Thoracic aorta (tissue), 2 donors: ENCODE results near the gene PSAPL1. TPM values are rescaled to one million over a fixed set of nuclear protein-coding genes. Genes with fewer than 3 reads are reported as not detected.

Experiments
- ATAC-seq: fragments of 150-250 bp; one replicate; pipeline ENCODE4 v1.8.0; 2017; ENCODE audit warnings: low read depth; ENCODE audit not compliant: insufficient number of reproducible peaks, low FRiP score
- DNase-seq: peaks from one replicate; pipeline ENCODE4 v3.0.0-alpha.2; 2020; ENCODE audit warnings: low spot score
- H3K27ac ChIP-seq, 2 donors: fragments of 200-600 bp; sonication (generic); 1 replicate in 1 of 2; 2 replicates in 1 of 2; pipeline ENCODE4 v1.5.1; 2016; ENCODE audit warnings: mild to moderate bottlenecking in 2 of 2, moderate library complexity in 2 of 2
- H3K27me3 ChIP-seq: fragments of 200-600 bp; sonication (generic); replicated peaks from 2 replicates; pipeline ENCODE4 v1.6.0; 2016; ENCODE audit warnings: mild to moderate bottlenecking; ENCODE audit not compliant: insufficient read depth
- H3K36me3 ChIP-seq: fragments of 200-600 bp; sonication (generic); one replicate; pipeline ENCODE4 v1.5.1; 2016
- H3K4me1 ChIP-seq, 2 donors: fragments of 200-600 bp; sonication (generic); 1 replicate in 1 of 2; 2 replicates in 1 of 2; pipeline versions ENCODE4 v1.5.1 to v1.6.0; 2016; ENCODE audit warnings: low read depth in 2 of 2, mild to moderate bottlenecking in 1 of 2; ENCODE audit not compliant: control insufficient read depth in 1 of 2
- H3K4me3 ChIP-seq: fragments of 200-600 bp; sonication (generic); 2 replicates; pipeline ENCODE4 v1.5.1; 2016; ENCODE audit warnings: mild to moderate bottlenecking
- H3K9me3 ChIP-seq: fragments of 200-600 bp; sonication (generic); 2 replicates; pipeline ENCODE4 v1.5.1; 2016
- total RNA-seq, 2 donors: library from RNA; depleted of rRNA; stranded (reverse); fragments of >200 nt; gene quantifications; one replicate each; pipeline versions ENCODE4 v1.1.0 to v1.2.3, GENCODE V29; 2016
- TF ChIP-seq, protein P1 (sequence below): fragments of 200-600 bp; sonication (generic); IDR thresholded peaks from one replicate; pipeline ENCODE4 v1.5.1; 2019; ENCODE audit warnings: antibody characterized with exemption

PSAPL1 gene
- total RNA-seq, 2 donors from 2014 or later = 0.14 TPM; not detected in 1

GRCh38 chr4:7448036-7448435 lies 13.3 kb upstream of the PSAPL1 start:
- no peak for ATAC-seq
- no peak overlapping the region for H3K27ac ChIP-seq
- H3K27me3 ChIP-seq = no peaks in the 10 kb centered on the region
- H3K4me1 ChIP-seq = no peaks in the 10 kb centered on the region
- TF ChIP-seq, protein P1, sequence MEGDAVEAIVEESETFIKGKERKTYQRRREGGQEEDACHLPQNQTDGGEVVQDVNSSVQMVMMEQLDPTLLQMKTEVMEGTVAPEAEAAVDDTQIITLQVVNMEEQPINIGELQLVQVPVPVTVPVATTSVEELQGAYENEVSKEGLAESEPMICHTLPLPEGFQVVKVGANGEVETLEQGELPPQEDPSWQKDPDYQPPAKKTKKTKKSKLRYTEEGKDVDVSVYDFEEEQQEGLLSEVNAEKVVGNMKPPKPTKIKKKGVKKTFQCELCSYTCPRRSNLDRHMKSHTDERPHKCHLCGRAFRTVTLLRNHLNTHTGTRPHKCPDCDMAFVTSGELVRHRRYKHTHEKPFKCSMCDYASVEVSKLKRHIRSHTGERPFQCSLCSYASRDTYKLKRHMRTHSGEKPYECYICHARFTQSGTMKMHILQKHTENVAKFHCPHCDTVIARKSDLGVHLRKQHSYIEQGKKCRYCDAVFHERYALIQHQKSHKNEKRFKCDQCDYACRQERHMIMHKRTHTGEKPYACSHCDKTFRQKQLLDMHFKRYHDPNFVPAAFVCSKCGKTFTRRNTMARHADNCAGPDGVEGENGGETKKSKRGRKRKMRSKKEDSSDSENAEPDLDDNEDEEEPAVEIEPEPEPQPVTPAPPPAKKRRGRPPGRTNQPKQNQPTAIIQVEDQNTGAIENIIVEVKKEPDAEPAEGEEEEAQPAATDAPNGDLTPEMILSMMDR = no peak
- no peak overlapping the region for H3K4me3 ChIP-seq
- no peaks in the 10 kb centered on the region for H3K36me3 ChIP-seq
- DNase-seq = no peak
- H3K9me3 ChIP-seq = no peaks in the 10 kb centered on the region

DNA sequence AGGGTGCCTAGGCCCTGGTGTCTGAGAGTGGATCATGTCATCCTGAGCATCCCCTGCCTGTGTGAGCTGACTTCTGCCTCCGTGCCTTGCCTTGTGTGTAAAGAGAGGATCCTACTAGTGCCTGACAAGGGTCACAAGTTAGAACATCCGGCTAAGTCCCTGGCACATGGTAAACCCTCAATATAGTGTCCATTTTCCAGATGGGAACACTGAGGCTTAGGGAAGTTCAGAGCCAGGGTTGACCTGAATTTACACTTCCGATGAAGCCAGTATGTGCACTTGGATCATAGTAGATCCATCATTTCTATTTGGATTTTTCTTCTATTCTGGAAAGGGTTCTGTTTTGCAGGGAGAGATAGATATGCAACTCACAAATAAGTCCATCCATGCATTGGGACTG lies 12.5 kb upstream of the PSAPL1 start:
- Histone ChIP-seq H3K36me3 (no peaks in the 10 kb centered on the region), H3K9me3 (no peaks in the 10 kb centered on the region), H3K4me3 (no peak overlapping the region), H3K27me3 (no peaks in the 10 kb centered on the region), H3K4me1 (no peaks in the 10 kb centered on the region), H3K27ac (no peak overlapping the region)
- ATAC-seq (no peak), DNase-seq (no peak)
- TF ChIP-seq, protein P1 = no peak

DNA sequence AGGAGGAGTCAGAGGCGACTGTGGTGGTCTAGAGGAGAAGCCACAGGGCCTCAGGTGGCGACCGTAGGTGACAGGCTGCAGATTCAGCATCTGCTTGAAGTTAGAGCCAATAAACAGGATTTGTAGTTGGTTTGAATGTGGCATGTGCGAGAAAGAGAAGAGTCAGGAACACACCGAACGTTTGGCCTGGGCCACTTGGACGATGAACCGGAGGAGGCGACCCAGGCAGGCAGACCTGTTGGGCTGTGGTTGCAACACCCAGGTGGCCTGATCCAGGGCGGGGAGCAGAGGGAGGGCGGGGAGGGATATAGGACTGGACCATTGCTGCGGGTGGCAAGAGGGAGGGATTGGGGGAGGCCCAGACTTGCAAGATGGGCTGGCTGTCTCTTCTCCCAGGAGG lies 10.0 kb upstream of the PSAPL1 start:
- Histone ChIP-seq H3K27me3 (no peaks in the 10 kb centered on the region), H3K4me3 (no peak overlapping the region), H3K36me3 (no peaks in the 10 kb centered on the region), H3K4me1 (no peaks in the 10 kb centered on the region), H3K9me3 (no peaks in the 10 kb centered on the region), H3K27ac (no peak overlapping the region)
- no peak for ATAC-seq
- TF ChIP-seq, protein P1 = no peak
- no peak for DNase-seq

GRCh38 chr4:7444314-7444713 lies 9.6 kb upstream of the PSAPL1 start:
- H3K27me3 ChIP-seq = no peaks in the 10 kb centered on the region
- no peak for ATAC-seq
- TF ChIP-seq, protein P1 = no peak

DNA sequence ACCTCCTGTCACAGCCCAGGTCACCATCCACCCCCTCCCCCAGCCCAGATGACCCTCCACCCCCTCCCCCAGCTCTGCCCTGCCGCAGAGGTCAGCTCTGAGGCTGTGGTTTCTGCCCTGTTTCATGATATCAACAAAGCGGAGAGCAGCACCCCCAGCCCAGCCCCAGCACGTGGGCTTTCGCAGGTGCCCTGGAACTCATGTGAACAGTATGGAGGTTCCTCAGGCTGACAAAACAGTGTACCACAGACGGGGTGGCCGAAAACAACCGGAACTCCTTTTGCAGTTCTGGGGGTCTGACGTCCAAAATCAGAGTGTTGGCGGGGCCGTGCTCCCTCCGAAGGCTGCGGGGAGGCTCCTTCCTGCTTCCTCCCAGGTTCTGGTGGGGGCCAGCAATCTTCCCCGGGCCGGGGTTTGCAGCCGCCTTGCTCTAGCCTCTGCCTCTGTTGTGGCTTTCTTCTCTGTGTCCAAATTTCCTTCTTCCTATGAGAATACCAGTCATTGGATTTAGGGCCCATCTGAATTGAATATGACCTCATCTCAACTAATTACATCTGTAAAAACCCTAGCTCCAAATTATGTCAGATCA lies 7.9 kb upstream of the PSAPL1 start:
- no peak for DNase-seq
- TF ChIP-seq, protein P1 = no peak
- H3K27ac ChIP-seq = no peak overlapping the region
- no peaks in the 10 kb centered on the region for H3K4me1 ChIP-seq
- no peak for ATAC-seq
- no peaks in the 10 kb centered on the region for H3K9me3 ChIP-seq
- no peak overlapping the region for H3K4me3 ChIP-seq
- H3K36me3 ChIP-seq = no peaks in the 10 kb centered on the region
- H3K27me3 ChIP-seq = no peaks in the 10 kb centered on the region

More at GRCh38 chr4:7444314-7444713, 9.6 kb upstream of the PSAPL1 start:
- H3K9me3 ChIP-seq = no peaks in the 10 kb centered on the region
- H3K4me1 ChIP-seq = no peaks in the 10 kb centered on the region
- no peaks in the 10 kb centered on the region for H3K36me3 ChIP-seq
- DNase-seq = no peak
- H3K4me3 ChIP-seq = no peak overlapping the region
- no peak overlapping the region for H3K27ac ChIP-seq
